HG03442 (cell line): ENCODE measurements around the gene ZNF701.
A peak's percentile ranks its signal among the peaks of the same experiment; 100 is the strongest.
"Not testable (repeated sequence)": the region's sequence is repeated elsewhere in the genome, so short reads cannot be mapped to it uniquely, and the experiment has no call there.

Experiments
- ATAC-seq: cut with Tn5 transposase; IDR thresholded peaks from one replicate; pipeline ENCODE4 v1.9.1; 2021; ENCODE audit warnings: mild to moderate bottlenecking, moderate library complexity; ENCODE audit not compliant: unreplicated experiment

ZNF701 gene

DNA sequence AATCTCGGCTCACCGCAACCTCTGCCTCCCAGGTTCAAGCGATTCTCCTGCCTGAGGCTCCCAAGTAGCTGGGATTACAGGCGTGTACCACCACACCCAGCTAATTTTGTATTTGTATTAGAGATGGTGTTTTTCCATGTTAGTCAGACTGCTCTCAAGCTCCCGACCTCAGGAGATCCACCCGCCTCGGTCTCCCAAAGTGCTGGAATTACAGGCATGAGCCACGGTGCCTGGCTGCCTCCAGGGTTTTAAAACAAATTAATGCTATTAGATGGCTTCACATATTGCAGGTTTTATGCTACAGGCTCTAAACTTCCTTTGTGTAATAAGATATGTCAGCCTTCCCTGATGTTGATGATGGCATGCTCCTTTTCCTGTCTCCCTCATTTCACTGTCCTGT lies 8.5 kb upstream of the ZNF701 start:
- not testable (repeated sequence) for ATAC-seq

DNA sequence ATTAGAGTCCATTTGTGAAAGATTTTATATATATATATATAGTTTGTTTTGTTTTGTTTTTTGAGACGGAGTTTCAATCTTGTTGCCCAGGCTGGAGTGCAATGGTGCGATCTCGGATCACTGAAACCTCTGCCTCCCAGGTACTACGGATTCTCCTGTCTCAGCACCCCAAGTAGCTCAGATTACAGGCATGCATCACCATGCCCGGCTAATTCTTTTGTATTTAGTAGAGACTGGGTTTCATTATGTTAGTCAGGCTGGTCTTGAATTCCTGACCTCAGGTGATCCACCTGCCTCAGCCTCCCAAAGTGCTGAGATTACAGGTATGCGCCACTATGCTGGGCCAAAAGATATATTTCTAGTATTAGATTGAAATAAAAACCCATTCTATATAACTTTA lies 4.0 kb upstream of the ZNF701 start:
- no peak for ATAC-seq

DNA sequence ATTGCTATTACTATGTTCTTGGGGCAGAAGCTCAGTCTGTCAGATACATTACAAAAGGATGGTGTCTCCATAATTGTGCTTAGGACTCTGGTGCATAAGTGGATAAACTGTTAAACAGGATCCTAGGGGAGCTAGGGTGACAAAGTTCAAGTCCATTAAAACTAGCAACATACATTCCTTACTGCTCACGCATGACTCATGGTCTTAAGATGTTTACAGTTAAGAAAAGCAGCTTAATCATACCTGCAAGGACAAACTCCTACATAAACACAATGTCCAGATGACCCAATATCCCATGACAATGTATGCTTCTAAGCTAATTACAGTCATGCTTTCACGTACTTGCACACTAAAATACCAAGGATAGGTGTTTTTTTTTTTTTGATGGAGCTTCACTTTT lies 3.5 kb upstream of the ZNF701 start:
- no peak for ATAC-seq

- no peak for ATAC-seq
These were observed 2.2 kb upstream of the ZNF701 start for GRCh38 chr19:52567921-52568320.

DNA sequence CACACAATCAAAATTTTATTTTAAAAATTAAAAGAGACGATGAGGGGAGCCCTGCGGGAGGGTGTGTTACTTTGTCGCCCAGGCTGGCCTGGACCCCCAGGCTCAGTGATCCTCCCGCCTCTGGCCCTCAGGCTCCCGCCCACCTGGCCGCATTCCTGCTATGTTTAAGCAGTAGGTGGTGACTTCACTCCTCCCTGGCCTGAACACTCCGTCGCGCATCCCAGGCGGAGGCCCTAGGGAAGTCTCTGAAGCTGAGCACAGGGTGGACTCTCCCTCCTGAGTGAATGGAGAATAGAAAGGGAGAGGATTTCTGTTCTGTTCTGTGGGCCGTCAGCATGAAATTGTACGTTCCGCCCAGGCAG lies 468 bp upstream of the ZNF701 start:
- ATAC-seq = peak; percentile 6

- ATAC-seq = no peak
These were observed 14.8 kb downstream of the ZNF701 start for GRCh38 chr19:52584736-52585440.

- ATAC-seq = no peak
These were observed 15.5 kb downstream of the ZNF701 start for GRCh38 chr19:52585604-52586003.

- ATAC-seq = no peak
These were observed 20.6 kb downstream of the ZNF701 start for GRCh38 chr19:52590728-52591127.

- ATAC-seq = no peak
These were observed 22.2 kb downstream of the ZNF701 start for GRCh38 chr19:52592301-52592700.

GRCh38 chr19:52593441-52593840 lies 23.4 kb downstream of the ZNF701 start:
- ATAC-seq = not testable (repeated sequence)

- ATAC-seq = no peak
These were observed 29.2 kb downstream of the ZNF701 start for GRCh38 chr19:52599241-52599640.

- peak; percentile 19 for ATAC-seq
These were observed 30.5 kb downstream of the ZNF701 start for GRCh38 chr19:52600639-52601024.

DNA sequence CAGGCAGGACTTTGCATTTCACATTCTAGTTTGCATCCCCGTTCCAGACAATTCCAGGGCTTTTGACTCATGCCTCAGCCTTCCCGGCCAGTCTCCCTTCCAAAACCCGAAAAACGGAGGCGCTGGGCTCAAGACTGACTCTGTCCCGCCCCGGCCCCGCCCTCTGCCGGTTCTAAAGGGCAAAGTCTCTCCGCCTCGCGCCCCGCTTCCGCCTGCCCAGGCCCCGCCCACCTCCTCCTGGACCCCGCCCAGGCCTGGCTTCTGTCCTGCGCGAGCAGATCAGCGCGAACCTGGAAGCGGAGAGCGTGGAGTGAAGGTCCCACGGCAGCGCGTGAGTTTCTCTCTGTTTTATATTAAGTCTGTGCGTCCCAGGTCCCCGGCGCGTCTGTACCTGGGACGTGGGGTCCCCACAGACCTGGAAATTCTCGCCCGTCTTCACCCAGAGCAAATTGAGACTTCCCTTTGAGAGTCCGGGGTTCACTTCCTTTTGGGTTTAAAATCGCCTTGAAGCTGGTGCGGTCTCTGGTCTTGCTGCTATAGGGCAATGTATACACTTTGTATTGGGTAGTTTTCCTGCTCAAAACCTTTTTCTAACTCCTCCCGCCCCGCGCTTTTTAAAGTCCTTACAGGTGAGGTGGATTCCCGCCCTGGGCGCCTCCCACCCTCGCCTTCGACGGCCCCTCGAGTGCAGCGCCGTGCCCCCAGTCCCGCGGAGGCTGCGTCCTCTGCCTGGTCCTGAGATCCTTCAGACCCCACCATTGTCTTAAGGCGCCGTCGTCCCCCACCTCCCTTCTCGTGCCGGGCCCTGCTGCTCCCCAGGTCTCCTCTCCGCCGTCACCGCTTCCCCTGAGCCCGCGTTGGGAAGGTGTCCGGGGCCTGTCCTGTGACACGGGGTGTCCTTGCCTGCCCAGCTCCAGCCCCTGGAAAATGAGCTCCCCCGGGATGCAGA lies 31.2 kb downstream of the ZNF701 start:
- ATAC-seq = peak; percentile 88

GRCh38 chr19:52601974-52602366 lies 31.9 kb downstream of the ZNF701 start:
- ATAC-seq = not testable (repeated sequence)

GRCh38 chr19:52602941-52603340 lies 32.9 kb downstream of the ZNF701 start:
- ATAC-seq = no peak

DNA sequence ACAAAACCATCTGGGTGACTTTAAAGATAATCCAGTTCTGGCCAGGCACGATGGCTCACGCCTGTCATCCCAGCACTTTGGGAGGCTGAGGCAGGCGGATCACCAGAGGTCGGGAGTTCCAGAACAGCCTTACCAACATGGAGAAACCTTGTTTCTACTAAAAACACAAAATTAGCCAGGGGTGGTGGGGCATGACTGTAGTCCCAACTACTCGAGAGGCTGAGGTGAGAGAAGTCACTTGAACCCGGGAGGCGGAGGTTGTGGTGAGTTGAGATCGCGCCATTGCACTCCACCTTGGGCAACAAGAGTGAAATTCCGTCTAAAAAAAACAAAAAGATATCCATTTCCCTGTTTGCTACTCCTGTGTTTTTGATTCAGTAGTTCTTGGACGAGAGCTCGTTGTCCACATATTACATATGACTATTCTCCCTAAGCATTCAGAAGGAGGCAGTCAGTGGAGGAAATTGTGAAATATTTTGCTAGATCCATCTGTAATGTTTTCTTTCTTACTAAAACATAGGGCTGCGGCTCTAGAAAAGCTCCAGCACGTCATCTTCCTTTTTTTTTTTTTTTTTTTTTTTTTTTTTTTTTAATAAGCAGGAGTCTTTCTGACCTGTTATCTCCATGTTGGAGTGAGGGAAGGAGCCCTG lies 33.6 kb downstream of the ZNF701 start:
- ATAC-seq = no peak

DNA sequence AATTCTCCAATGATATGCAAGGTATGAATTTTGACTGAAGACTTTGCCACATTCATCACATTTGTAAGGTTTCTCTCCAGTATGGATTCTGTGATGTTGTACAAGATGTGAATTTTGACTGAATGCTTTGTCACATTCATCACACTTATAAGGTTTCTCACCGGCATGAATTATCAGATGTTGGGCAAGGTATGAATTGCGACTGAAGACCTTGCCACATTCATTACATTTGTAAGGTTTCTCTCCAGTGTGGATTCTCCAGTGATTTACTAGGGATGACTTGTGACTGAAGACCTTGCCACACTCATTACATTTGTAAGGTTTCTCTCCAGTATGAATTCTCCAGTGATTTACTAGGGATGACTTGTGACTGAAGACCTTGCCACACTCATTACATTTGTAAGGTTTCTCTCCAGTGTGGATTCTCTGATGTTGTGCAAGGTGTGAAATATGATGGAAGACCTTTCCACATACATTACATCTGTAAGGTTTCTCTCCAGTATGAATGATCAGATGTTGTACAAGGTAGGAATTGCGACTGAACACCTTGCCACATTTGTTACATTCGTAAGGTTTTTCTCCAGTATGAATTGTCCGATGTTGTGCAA lies 43.3 kb downstream of the ZNF701 start:
- no peak for ATAC-seq

- no peak for ATAC-seq
These were observed 51.3 kb downstream of the ZNF701 start for GRCh38 chr19:52621376-52621775.

- ATAC-seq = no peak
These were observed 52.2 kb downstream of the ZNF701 start for GRCh38 chr19:52622261-52622660.

GRCh38 chr19:52626915-52627314 lies 56.8 kb downstream of the ZNF701 start:
- no peak for ATAC-seq

DNA sequence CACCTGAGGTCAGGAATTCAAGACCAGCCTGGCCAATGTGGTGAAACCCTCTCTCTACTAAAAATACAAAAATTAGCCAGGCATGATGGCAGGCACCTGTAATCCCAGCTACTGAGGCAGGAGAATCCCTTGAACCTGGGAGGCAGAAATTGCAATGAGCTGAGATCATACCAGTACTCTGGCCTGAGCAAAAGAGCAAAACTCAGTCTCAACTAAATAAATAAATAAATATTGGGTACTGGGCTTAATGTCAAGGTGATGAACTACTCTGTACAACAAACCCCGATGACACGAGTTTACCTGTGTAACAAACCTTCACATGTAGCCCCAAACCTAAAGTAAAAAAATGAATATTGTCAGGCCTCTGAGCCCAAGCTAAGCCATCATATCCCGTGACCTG lies 57.4 kb downstream of the ZNF701 start:
- ATAC-seq = not testable (repeated sequence)
